Calu3 (cell line): ENCODE data around the gene ARL15. TPM values are rescaled to one million over a fixed set of nuclear protein-coding genes. Genes with fewer than 3 reads are reported as not detected.

Experiments used
- BruUV-seq: library from RNA; stranded (reverse); fragments of 400-500 nt; replicated peaks from 2 replicates; lab custom pipeline; 2021; lab: Mats Ljungman, UMichigan
- CTCF ChIA-PET: fragments of 300-600 bp; sonication (Branson Sonifier 250); formaldehyde crosslinking; loops from one replicate; lab custom pipeline; 2022; ENCODE audit warnings: antibody characterized with exemption; lab: Charles Lee
- DNase-seq: peaks from one replicate; pipeline ENCODE4 v3.0.0; 2022
- H3K27ac Mint-ChIP-seq: one replicate; pipeline ENCODE4 v1.8.0; 2022; ENCODE audit warnings: mixed read lengths; ENCODE audit not compliant: unreplicated experiment
- H3K27me3 Mint-ChIP-seq: one replicate; pipeline ENCODE4 v1.8.0; 2022; ENCODE audit warnings: mixed read lengths; ENCODE audit not compliant: unreplicated experiment
- H3K36me3 Mint-ChIP-seq: one replicate; pipeline ENCODE4 v1.8.0; 2022; ENCODE audit warnings: mild to moderate bottlenecking, moderate library complexity, mixed read lengths; ENCODE audit not compliant: insufficient read depth, unreplicated experiment
- H3K4me1 Mint-ChIP-seq: one replicate; pipeline ENCODE4 v1.8.0; 2022; ENCODE audit warnings: mild to moderate bottlenecking, low read depth, mixed read lengths; ENCODE audit not compliant: unreplicated experiment
- H3K4me3 Mint-ChIP-seq: one replicate; pipeline ENCODE4 v1.8.0; 2022; ENCODE audit warnings: mild to moderate bottlenecking, low read depth, moderate library complexity, mixed read lengths; ENCODE audit not compliant: unreplicated experiment
- H3K9me3 Mint-ChIP-seq: one replicate; pipeline ENCODE4 v1.8.0; 2022; ENCODE audit warnings: low read depth, mixed read lengths; ENCODE audit not compliant: unreplicated experiment
- intact Hi-C: fragments of 100-400 bp; cut with micrococcal nuclease; formaldehyde crosslinking; loops from one replicate; pipeline ENCODE4 v1.10.0; 2022; ENCODE audit not compliant: unreplicated experiment
- total RNA-seq: library from RNA; stranded (reverse); gene quantifications from 2 replicates; pipeline ENCODE4 v1.2.3, GENCODE V29; 2022
- TF ChIP-seq, protein P1 (sequence below): fragments of 200-600 bp; IDR thresholded peaks from one replicate; pipeline ENCODE4 v1.8.0; 2022; ENCODE audit warnings: antibody characterized with exemption; ENCODE audit not compliant: unreplicated experiment

Gene ARL15
- total RNA-seq, 1 experiment from 2014 or later, result 15.1 TPM

DNA sequence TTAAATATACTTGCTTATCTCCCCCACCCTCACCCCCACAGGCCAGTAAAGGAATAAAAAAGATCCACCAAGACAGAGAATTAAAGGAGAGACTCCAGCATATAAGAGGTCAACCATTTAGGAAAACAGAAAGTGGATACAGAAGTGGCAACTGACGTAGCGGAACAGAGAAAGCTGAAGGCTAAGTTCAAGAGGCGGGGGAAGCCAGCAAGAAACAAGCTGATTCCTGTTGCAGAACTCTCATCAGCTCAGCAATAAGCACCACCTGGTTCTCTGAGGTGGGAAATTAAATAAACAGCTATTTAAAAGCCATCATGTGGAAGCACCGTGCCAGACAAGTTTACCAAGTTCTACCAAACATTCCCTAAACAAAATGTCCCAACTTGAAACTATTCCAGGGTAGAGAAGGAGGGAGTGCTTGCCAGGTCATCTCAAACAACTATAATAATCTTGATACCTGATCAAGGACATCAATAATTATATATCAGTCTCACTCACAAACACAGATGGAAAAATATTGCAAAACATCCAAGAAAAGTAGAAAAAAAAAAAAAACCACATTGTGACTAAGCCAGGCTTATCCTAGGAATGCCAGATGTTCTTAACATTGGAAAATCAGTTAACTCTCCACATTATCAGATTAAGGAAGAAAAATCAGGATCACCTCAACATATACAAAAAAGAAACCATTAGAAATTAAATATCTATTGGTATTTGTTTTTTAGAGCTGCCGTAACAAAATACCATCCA is 7.3 kb upstream of the ARL15 start:
- CTCF ChIA-PET, result interaction anchor here (0.7 kb wide), 1 partner anchor 639 kb away, joined by 3 read pairs; no protein-coding TSS in a partner anchor
- Mint-ChIP-seq H3K36me3 (no peaks in the 10 kb centered on the region), H3K4me1 (peaks cover 9% of the 10 kb centered on the region), H3K4me3 (no peak overlapping the region), H3K27me3 (peaks cover 12% of the 10 kb centered on the region), H3K27ac (no peak overlapping the region), H3K9me3 (no peaks in the 10 kb centered on the region)
- BruUV-seq, result no TSS peak
- DNase-seq, result no peak
- intact Hi-C loops, result no loop called here
- TF ChIP-seq, protein P1, sequence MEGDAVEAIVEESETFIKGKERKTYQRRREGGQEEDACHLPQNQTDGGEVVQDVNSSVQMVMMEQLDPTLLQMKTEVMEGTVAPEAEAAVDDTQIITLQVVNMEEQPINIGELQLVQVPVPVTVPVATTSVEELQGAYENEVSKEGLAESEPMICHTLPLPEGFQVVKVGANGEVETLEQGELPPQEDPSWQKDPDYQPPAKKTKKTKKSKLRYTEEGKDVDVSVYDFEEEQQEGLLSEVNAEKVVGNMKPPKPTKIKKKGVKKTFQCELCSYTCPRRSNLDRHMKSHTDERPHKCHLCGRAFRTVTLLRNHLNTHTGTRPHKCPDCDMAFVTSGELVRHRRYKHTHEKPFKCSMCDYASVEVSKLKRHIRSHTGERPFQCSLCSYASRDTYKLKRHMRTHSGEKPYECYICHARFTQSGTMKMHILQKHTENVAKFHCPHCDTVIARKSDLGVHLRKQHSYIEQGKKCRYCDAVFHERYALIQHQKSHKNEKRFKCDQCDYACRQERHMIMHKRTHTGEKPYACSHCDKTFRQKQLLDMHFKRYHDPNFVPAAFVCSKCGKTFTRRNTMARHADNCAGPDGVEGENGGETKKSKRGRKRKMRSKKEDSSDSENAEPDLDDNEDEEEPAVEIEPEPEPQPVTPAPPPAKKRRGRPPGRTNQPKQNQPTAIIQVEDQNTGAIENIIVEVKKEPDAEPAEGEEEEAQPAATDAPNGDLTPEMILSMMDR, result no peak

DNA sequence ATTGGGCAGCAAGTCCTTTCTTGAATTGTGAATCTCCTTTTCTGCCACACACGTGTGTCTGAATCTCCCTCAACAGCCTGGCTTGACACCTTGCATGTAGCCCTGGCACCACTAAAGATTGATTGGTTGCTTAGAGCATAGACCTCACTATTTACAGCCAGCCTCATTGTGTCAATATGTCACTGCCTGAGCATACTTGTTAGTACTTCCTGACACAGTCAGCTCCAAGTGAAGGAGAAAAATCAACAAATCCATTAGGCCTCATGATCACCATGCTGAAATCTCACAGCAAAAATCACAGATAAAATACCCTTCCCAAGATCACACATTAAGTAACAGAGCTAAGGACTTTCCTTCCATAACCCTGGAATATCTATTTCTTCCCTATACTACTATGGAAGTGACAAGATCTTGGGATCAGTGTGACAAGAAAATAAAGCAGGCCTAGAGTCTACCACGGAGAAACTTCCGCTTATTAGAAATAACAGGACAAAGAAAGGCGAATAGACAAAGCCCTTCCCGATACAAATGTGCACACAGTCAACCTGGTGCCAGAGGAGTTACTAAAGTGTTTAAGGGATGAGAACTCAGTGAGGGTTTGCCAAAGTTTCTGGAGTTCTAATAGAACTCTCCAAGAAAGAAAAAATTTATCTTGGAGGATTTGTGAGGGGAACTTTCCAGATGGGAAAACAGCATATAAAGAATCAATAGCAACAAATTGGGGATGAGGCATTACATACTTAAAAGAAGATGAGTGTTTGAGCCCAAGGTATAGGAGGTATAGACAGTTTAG is 5.6 kb upstream of the ARL15 start:
- Mint-ChIP-seq H3K4me3 (no peak overlapping the region), H3K4me1 (peaks cover 9% of the 10 kb centered on the region), H3K27ac (no peak overlapping the region), H3K36me3 (peaks cover 12% of the 10 kb centered on the region), H3K9me3 (no peaks in the 10 kb centered on the region), H3K27me3 (peaks cover 12% of the 10 kb centered on the region)
- CTCF ChIA-PET, result no interaction called here
- intact Hi-C loops, result no loop called here
- BruUV-seq, result no TSS peak
- TF ChIP-seq, protein P1, result no peak
- DNase-seq, result no peak

DNA sequence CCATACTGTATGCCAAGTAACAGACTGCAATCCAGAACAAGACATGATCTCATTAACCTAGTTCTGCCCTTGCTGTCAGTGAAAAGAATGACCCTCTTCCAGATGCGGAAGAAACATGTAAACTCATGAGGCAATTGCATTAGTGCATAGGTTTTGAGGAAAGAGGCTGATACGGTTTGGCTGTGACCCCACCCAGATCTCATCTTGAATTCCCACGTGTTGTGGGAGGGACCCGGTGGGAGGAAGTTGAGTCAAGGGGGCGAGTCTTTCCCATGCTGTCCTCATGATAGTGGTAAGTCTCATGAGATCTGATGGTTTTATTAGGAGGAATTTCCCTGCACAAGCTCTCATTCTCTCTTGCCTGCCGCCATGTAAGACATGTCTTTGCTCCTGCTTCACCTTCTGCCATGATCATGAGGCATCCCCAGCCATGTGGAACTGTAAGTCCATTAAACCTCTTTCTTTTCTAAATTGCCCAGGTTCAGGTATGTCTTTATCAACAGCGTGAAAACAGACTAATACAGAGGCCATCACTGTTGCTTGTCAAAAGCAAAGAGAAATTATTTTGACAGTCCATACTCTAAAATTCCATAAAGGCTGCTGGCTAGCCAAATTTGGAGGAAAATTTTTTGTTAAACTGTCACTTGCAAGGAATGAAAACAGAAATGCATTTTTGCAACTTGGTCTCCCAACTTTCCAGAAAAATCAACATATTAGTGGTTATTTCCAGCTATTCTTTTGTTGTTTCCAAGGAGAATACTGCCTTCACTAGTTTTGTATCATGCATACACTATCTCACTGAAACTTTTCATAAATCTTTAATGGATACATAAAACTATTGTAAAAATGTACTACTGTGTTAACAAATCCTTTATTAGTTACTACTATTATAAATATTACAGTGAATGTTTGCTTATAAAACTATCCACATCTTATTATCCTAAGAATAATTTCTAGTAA is 3.2 kb upstream of the ARL15 start:
- intact Hi-C loops, result loop anchor here (5.0 kb wide), 1 partner anchor 104 kb away; no protein-coding TSS in a partner anchor
- CTCF ChIA-PET, result no interaction called here

More for the DNA sequence above, 3.2 kb upstream of the ARL15 start:
- Mint-ChIP-seq H3K4me1 (no peaks in the 10 kb centered on the region), H3K36me3 (peaks cover 30% of the 10 kb centered on the region), H3K27ac (no peak overlapping the region), H3K9me3 (no peaks in the 10 kb centered on the region), H3K4me3 (no peak overlapping the region), H3K27me3 (no peaks in the 10 kb centered on the region)
- no TSS peak for BruUV-seq
- no peak for DNase-seq
- TF ChIP-seq, protein P1, result no peak
